Measurements from ENCODE around the gene GDPGP1. TPM values are rescaled to one million over a fixed set of nuclear protein-coding genes. Genes with fewer than 3 reads are reported as not detected.

GDPGP1 gene
- total RNA-seq, 6 experiments from 2014 or later: 4.5 to 6.3 (median 5.2) TPM

DNA sequence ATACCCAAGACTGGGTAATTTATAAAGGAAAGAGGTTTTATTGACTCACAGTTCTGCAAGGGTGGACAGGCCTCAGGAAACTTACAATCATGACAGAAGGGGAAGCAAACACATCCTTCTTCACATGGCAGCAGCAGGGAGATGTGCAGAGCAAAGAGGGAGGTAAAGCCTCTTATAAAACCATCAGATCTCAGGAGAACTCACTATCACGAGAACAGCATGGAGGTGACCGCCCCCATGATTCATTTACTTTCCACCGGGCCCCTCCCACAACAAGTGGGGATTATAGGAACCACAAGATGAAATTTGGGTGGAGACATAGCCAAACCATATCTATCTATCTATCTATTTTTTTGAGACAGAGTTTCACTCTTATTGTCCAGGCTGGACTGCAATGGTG, 5.4 kb downstream of the GDPGP1 start:
- Mint-ChIP-seq H3K27me3 (ENCODE audit: insufficient read depth) (peaks cover 5% of the 10 kb centered on the region; the same call in 1 of the 2 replicates), H3K27ac (no peak overlapping the region), H3K36me3 (ENCODE audit: low read depth) (no peaks in the 10 kb centered on the region), H3K4me1 (ENCODE audit: low read depth) (peaks cover 9% of the 10 kb centered on the region), H3K9me3 (no peaks in the 10 kb centered on the region), H3K4me3 (no peak overlapping the region)
- TF ChIP-seq, protein P1, sequence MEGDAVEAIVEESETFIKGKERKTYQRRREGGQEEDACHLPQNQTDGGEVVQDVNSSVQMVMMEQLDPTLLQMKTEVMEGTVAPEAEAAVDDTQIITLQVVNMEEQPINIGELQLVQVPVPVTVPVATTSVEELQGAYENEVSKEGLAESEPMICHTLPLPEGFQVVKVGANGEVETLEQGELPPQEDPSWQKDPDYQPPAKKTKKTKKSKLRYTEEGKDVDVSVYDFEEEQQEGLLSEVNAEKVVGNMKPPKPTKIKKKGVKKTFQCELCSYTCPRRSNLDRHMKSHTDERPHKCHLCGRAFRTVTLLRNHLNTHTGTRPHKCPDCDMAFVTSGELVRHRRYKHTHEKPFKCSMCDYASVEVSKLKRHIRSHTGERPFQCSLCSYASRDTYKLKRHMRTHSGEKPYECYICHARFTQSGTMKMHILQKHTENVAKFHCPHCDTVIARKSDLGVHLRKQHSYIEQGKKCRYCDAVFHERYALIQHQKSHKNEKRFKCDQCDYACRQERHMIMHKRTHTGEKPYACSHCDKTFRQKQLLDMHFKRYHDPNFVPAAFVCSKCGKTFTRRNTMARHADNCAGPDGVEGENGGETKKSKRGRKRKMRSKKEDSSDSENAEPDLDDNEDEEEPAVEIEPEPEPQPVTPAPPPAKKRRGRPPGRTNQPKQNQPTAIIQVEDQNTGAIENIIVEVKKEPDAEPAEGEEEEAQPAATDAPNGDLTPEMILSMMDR (IDR thresholded peaks at IDR 0.05): no peak
- no peak for DNase-seq

DNA sequence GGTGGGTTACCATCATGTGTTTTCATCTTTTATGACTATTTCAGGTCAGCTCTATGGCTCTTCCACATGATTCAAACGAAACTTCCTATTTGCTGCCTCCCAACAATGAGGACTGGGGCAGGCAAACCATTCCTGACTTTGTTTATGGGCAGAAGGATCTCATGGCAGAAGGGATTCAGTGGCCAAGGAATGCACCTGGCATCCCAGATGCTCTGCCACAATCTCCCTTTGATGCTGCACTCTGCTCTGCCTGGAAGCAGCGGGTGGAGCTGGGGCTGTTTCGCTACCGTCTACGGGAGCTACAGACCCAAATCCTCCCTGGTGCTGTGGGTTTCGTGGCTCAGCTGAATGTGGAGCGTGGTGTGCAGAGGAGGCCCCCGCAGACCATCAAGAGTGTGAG, 6.8 kb downstream of the GDPGP1 start:
- DNase-seq: no peak
- Mint-ChIP-seq H3K9me3 (no peaks in the 10 kb centered on the region), H3K36me3 (ENCODE audit: low read depth) (no peaks in the 10 kb centered on the region), H3K4me3 (no peak overlapping the region), H3K4me1 (ENCODE audit: low read depth) (no peaks in the 10 kb centered on the region), H3K27me3 (ENCODE audit: insufficient read depth) (peaks cover 5% of the 10 kb centered on the region; the same call in 1 of the 2 replicates), H3K27ac (no peak overlapping the region)
- TF ChIP-seq, protein P1 (IDR thresholded peaks at IDR 0.05): no peak

DNA sequence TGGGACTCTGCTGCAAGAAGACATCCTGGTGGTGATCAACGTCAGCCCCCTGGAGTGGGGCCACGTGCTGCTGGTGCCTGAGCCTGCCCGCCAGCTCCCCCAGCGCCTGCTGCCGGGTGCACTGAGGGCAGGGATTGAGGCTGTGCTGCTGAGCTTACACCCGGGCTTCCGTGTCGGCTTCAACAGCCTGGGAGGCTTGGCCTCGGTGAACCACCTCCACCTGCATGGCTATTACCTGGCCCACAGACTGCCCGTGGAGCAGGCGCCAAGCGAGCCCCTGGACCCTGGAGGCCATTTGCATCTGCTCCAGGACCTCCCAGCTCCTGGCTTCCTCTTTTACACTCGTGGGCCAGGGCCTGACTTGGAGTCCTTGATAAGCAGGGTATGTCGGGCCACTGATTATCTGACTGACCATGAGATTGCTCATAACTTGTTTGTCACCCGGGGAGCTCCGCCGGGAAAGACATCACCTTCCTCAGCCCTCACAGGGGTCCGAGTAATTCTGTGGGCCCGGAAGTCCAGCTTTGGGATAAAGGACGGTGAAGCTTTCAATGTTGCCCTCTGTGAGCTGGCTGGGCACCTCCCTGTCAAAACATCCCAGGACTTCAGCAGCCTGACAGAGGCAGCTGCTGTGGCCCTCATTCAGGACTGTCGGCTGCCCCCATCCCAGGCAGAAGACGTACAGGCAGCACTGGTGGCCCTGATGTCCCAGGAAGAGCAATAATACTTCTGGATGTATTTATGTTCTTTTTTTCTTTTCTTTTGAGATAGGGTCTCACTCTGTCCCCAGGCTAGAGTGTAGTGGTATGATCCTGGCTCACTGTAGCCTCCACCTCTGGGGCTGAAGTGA, 7.6 kb downstream of the GDPGP1 start:
- no peaks in the 10 kb centered on the region for H3K9me3 Mint-ChIP-seq
- no peak overlapping the region for H3K27ac Mint-ChIP-seq
- DNase-seq: no peak
- no peaks in the 10 kb centered on the region for H3K4me1 Mint-ChIP-seq (ENCODE audit: low read depth)
- H3K4me3 Mint-ChIP-seq: no peak overlapping the region
- H3K36me3 Mint-ChIP-seq (ENCODE audit: low read depth): no peaks in the 10 kb centered on the region
- H3K27me3 Mint-ChIP-seq (ENCODE audit: insufficient read depth): peaks cover 5% of the 10 kb centered on the region; the same call in 1 of the 2 replicates
- TF ChIP-seq, protein P1 (IDR thresholded peaks at IDR 0.05): no peak

DNA sequence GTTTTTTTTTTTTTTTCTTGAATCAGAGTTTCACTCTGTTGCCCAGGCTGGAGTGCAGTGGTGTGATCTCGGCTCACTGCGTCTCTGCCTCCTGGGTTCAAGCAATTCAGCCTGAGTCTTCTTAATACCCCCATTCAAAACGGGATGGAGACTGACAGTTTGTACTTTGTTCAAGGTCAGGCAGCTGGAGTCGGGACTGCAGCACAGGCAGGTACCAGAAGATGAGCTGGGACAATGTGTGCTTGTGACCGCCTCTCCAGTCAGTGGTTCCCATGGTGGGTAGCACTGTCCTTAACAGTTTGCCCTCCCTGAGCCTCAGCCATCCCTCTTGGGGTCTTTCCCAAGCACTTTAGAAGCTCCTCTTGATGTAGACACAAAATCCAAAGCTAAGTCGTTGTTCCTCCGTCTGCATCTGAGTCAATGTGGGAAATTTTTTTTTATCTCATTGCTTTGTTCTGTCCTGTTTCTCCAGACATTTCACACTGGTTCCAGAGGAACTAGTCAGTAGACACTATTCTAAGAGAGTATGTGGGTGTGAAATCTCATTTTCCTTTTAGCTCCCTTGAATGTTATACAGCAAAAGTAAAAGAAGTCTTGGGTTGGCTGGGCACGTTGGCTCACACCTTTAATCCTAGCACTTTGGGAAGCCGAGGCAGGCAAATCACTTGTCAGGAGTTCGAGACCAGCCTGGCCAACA, 10.1 kb downstream of the GDPGP1 start:
- H3K4me1 Mint-ChIP-seq (ENCODE audit: low read depth): peaks cover 7% of the 10 kb centered on the region
- H3K4me3 Mint-ChIP-seq: no peak overlapping the region
- H3K36me3 Mint-ChIP-seq (ENCODE audit: low read depth): no peaks in the 10 kb centered on the region
- DNase-seq: no peak
- TF ChIP-seq, protein P1 (IDR thresholded peaks at IDR 0.05): no peak
- H3K9me3 Mint-ChIP-seq: no peaks in the 10 kb centered on the region
- H3K27ac Mint-ChIP-seq: no peak overlapping the region
- H3K27me3 Mint-ChIP-seq (ENCODE audit: insufficient read depth): peaks cover 6% of the 10 kb centered on the region

DNA sequence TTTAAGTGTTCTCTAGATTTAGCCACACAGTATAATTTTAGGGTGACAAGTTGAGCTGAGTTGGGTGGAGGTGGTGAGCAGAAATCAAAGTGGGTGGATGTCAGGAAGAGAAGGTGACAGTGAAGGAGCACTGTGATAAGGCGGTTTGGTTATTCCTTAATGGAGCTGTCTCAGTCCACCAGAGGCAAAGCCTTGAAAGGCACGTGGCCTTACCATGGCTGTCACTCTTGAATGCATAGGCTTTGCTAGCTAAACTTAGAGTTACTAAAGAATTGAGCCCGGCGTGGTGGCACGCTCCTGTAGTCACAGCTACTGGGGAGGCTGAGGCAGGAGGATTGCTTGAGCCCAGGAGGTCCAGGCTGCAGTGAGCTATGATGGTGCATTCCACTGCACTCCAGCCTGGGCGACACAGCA, 14.8 kb downstream of the GDPGP1 start:
- H3K27ac Mint-ChIP-seq: peak overlapping the region; percentile 73
- peaks cover 2% of the 10 kb centered on the region; the same call in 1 of the 2 replicates for H3K27me3 Mint-ChIP-seq (ENCODE audit: insufficient read depth)

More for the DNA sequence above, 14.8 kb downstream of the GDPGP1 start:
- H3K4me1 Mint-ChIP-seq (ENCODE audit: low read depth): peaks cover 15% of the 10 kb centered on the region
- no peak for DNase-seq
- no peaks in the 10 kb centered on the region for H3K36me3 Mint-ChIP-seq (ENCODE audit: low read depth)
- H3K4me3 Mint-ChIP-seq: peak overlapping the region; percentile 89
- TF ChIP-seq, protein P1 (IDR thresholded peaks at IDR 0.05): no peak
- no peaks in the 10 kb centered on the region for H3K9me3 Mint-ChIP-seq
